HG03135 (cell line): ENCODE measurements around the gene MAK.
"Not testable (repeated sequence)": the region's sequence is repeated elsewhere in the genome, so short reads cannot be mapped to it uniquely, and the experiment has no call there.

Source experiments
- ATAC-seq: cut with Tn5 transposase; IDR thresholded peaks from one replicate; pipeline ENCODE4 v1.9.1; 2021; ENCODE audit warnings: mild to moderate bottlenecking, moderate library complexity; ENCODE audit not compliant: unreplicated experiment

MAK gene

DNA sequence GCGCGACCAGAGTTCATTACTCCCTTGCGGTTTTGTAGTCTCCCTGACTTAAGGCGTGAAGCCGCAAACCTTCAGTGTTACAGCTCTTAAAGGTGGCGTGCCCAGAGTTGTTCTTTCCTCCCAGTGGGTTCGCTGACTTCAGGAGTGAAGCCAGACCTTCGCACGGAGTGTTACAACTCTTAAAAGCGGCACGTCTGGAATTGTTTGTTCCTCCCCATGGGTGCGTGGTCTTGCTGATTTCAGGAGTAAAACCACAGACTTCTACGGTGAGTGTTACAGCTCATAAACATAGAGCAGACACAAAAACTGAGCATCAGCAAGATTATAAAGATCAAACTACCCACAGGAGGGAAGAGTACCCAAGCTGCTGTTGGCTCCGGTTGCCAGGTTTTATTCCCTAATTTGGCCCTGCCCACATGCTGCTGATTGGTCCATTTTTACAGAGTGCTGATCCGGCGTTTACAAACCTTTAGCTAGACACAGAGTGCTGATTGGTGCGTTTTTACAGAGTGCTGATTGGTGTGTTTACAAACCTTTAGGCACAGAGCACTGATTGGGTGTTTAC is 105.1 kb downstream of the MAK start:
- ATAC-seq, result no peak

DNA sequence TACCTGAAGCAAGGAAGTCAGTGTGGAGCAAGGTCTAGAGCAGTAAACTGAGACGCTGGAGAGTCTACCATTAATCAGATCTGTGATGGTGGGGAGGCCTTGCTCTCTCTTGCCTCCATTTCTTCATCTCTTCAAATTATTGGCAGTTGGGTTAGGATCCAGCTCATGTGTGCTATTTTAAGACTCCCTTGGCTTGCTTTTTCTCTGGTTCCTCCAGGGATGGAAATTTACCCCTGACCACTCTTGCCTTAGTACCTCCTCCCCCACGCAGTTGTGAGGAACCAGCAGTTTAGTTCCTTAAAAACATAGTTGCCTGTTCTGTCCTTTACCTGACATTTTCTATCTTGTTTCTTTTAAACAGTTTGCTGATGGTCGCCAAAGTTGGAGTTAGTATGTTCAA is 108.1 kb downstream of the MAK start:
- no peak for ATAC-seq

DNA sequence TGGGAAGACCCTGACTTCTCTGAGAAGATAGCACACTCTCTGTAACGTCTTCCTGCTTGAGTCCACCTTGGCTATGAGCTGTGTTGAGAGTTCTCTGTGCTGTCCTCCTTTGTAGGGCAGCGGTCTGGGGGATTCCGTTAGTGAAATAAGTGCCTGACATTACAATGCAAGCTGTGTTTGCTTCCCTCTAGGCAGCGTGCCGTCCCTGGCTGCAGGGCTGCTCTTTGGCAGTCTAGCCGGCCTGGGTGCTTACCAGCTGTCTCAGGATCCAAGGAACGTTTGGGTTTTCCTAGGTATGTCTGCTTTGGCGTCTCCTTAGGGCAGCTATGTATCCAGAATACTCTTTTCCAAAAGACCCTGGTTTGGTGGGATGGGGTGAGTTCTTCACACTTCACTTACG is 112.6 kb downstream of the MAK start:
- ATAC-seq, result no peak

DNA sequence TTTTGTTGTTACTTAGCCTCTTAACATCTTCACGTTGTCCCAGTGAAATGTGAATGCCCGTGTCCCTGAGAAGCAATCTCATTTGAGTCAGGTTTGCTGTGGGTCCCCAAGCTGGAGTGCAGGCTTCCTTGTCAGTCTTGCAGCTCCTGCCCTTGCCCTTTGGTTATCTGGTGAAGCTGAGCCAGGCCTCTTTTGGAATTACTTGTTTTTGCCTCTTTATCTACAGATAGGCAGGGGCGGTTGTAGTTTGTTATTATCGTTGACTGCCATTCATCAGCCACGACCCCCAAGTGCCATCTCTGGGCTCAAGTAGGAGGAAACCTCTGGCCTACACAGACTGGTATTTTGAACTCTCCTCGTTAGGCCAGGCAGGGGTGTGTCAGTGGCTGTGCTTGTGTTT is 113.3 kb downstream of the MAK start:
- no peak for ATAC-seq

GRCh38 chr6:10723567-10723881 is 114.8 kb downstream of the MAK start:
- ATAC-seq, result no peak

- peak; percentile 96 for ATAC-seq
Observed at GRCh38 chr6:10722820-10723566, 115.3 kb downstream of the MAK start, which contains the start of gene TMEM14C. Gene TMEM14C, plus strand, starts transcription at chr6:10723070. Its CDS starts 1,544 bp downstream, at chr6:10724614.

DNA sequence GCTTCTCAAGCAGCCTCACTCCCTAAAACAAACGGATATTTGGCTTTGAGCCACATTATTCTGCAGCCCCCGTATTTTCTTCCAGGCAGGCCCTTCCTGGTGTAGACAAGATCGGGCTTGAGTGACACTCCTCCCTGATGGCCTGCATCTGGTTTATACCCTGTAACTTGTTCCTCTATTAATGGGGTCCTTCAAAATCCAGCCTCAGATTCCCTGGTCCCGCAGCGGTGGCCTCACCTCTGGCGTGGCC is 115.8 kb downstream of the MAK start:
- ATAC-seq, result no peak

DNA sequence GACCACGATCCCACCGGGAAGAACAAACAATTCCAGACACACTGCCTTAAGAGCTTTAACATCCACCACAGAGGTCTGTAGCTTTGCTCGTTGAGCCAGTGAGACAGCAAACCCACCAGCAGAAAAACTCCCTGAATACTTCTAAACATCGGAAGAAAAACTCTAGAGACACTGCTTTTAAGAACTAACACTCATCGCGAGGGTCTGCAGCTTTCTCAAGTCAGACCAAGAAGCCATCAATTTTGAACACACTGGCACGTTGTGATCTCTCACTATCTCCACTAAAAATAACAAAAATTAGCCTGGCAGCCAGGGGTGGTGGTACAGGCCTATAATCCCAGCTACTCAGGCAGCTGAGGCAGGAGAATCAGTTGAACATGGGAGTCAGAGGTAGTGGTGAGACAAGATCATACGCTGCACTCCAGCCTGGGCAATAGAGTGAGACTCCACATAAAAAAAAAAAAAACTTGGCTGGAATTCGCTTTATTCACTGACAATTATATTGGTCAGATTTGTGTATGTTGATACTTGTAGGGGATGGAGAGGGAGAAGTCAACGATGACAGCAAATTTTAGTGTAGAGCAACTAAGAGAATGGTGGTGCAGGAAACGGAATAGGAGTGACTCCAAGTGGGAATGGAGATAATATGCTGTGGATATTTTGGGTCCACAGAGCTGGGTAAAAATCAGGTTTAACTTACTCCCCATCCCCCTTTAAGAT is 116.3 kb downstream of the MAK start:
- ATAC-seq, result no peak

GRCh38 chr6:10720960-10721849 is 117.1 kb downstream of the MAK start:
- not testable (repeated sequence) for ATAC-seq

DNA sequence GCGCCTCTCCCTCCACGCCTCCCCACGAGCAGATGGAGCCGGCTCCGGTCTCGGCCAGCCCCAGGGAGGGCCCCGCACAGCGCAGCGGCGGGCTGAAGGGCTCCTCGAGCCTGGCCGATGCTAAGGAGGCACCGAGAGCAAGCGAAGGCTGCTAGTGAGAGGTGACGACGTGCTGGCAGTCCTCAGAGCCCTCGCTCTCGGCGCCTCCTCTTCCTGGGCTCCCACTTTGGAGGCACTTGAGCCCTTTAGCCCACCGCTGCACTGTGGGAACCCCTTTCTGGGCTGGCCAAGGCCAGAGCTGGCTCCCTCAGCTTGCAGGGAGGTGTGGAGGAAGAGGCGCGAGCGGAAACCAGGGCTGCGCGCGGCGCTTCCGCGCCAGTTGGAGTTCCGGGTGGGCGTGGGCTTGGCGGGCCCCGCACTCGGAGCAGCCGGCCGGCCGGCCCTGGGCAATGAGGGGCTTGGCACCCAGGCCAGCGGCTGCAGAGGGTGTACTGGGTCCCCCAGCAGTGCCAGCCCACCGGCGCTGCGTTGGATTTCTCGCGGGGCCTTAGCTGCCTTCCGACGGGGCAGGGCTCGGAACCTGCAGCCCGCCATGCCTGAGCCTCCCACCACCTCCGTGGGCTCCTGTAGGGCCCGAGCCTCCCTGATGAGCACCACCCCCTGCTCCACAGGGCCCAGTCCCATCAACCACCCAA is 117.9 kb downstream of the MAK start:
- peak; percentile 35 for ATAC-seq

GRCh38 chr6:10719964-10720264 is 118.4 kb downstream of the MAK start:
- no peak for ATAC-seq

- ATAC-seq, result no peak
Observed at GRCh38 chr6:10719296-10719963, 118.9 kb downstream of the MAK start.

GRCh38 chr6:10713962-10714361 is 124.4 kb downstream of the MAK start:
- no peak for ATAC-seq
